ENCODE measurements around the gene PRMT1.

GRCh38 chr19:49718511-49718910 lies 41.4 kb downstream of the PRMT1 start:
- TF ChIP-seq MLX (CRISPR knock-in tag; conservative IDR thresholded peaks at IDR 0.05), result no peak
- no peak for TF ChIP-seq CTCF (IDR thresholded peaks at IDR 0.05 in 2 of 3, conservative IDR thresholded peaks at IDR 0.05 in 1 of 3; ENCODE audit: insufficient read depth in 2 of 3, low read depth in 1 of 3, low read length in 3 of 3)
- no peak for TF ChIP-seq POLR2A (conservative IDR thresholded peaks at IDR 0.05)
- TF ChIP-seq POLR2AphosphoS2 (IDR thresholded peaks at IDR 0.05; ENCODE audit: low read length), result no peak
- no peak for TF ChIP-seq ZNF311 (CRISPR knock-in tag; IDR thresholded peaks at IDR 0.05)
- TF ChIP-seq POLR2AphosphoS5 (IDR thresholded peaks at IDR 0.05; ENCODE audit: control insufficient read depth, insufficient read depth, low read depth, low read length), result no peak
- TF ChIP-seq REST (IDR thresholded peaks at IDR 0.05; ENCODE audit: borderline replicate concordance), result peak; percentile 28; the same call in 1 of the 2 replicates
- no peak for TF ChIP-seq REST (CRISPR knock-in tag; IDR thresholded peaks at IDR 0.05; ENCODE audit: low read depth)
- no peak for TF ChIP-seq U2AF1 (optimal IDR thresholded peaks at IDR 0.05; ENCODE audit: low read depth, low read length)
- TF ChIP-seq FOXO4 (CRISPR knock-in tag; IDR thresholded peaks at IDR 0.05), result no peak
- TF ChIP-seq HDAC2 (IDR thresholded peaks at IDR 0.05), result no peak
